ENCODE results near the gene DRAP1.

GRCh38 chr11:65883058-65883761 lies 36.0 kb upstream of the DRAP1 start:
- TF ChIP-seq CTCF (conservative IDR thresholded peaks at IDR 0.05; ENCODE audit: low read length) (no peak), EZH2phosphoT487 (IDR thresholded peaks at IDR 0.05; ENCODE audit: borderline replicate concordance) (no peak)
